ENCODE data around the gene RNF41. TPM values are rescaled to one million over a fixed set of nuclear protein-coding genes. Genes with fewer than 3 reads are reported as not detected.

Gene RNF41
- total and polyA plus RNA-seq, 4 donors, result 18.1 to 54.6 (median 45.1) TPM

- Histone ChIP-seq H3K9me3 (ENCODE audit: control insufficient read depth in 4 of 4, insufficient read depth in 3 of 4, low read length in 3 of 4) (no peaks in the 10 kb centered on the region), H3K36me3 (ENCODE audit: control insufficient read depth in 4 of 4, insufficient read depth in 4 of 4, low read length in 4 of 4) (peaks cover 0 to 4% (median 2%) of the 10 kb centered on the region in 4 donors), H3K4me3 (no peak overlapping the region), H3K9ac (ENCODE audit: insufficient read depth in 1 of 2, low read length in 2 of 2) (peak overlapping the region; percentile 40 to 86), H3K27me3 (ENCODE audit: control insufficient read depth in 3 of 3, insufficient read depth in 3 of 3, low read length in 2 of 3) (no peaks in the 10 kb centered on the region), H3K27ac (ENCODE audit: low read depth in 1 of 2, low read length in 1 of 2) (peak overlapping the region; percentile 77 to 87), H3K4me1 (ENCODE audit: control insufficient read depth in 5 of 5, insufficient read depth in 5 of 5, low read length in 5 of 5) (peaks cover 0 to 22% (median 5%) of the 10 kb centered on the region in 5 donors)
- TF ChIP-seq, protein P1, sequence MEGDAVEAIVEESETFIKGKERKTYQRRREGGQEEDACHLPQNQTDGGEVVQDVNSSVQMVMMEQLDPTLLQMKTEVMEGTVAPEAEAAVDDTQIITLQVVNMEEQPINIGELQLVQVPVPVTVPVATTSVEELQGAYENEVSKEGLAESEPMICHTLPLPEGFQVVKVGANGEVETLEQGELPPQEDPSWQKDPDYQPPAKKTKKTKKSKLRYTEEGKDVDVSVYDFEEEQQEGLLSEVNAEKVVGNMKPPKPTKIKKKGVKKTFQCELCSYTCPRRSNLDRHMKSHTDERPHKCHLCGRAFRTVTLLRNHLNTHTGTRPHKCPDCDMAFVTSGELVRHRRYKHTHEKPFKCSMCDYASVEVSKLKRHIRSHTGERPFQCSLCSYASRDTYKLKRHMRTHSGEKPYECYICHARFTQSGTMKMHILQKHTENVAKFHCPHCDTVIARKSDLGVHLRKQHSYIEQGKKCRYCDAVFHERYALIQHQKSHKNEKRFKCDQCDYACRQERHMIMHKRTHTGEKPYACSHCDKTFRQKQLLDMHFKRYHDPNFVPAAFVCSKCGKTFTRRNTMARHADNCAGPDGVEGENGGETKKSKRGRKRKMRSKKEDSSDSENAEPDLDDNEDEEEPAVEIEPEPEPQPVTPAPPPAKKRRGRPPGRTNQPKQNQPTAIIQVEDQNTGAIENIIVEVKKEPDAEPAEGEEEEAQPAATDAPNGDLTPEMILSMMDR (IDR thresholded peaks at IDR 0.05; ENCODE audit: control extremely low read depth, extremely low read depth), result no peak
- ATAC-seq (ENCODE audit: insufficient read depth, low FRiP score), result no peak
- peak; percentile 16 to 35 (median 19) for DNase-seq
- WGBS, 2 donors, result 19 to 27% methylated on average over 9 of the region's 9 CpGs
Observed at GRCh38 chr12:56190695-56191155, 31.0 kb downstream of the RNF41 start.

GRCh38 chr12:56189918-56190694, 31.6 kb downstream of the RNF41 start:
- peak overlapping the region; percentile 77 to 86 for H3K9ac ChIP-seq (ENCODE audit: insufficient read depth in 1 of 2, low read length in 2 of 2)
- H3K4me3 ChIP-seq, result peak overlapping the region; percentile 78
- H3K27ac ChIP-seq (ENCODE audit: low read depth in 1 of 2, low read length in 1 of 2), result peak overlapping the region; percentile 77 to 87
- TF ChIP-seq, protein P1 (IDR thresholded peaks at IDR 0.05; ENCODE audit: control extremely low read depth, extremely low read depth), result no peak
- peak; percentile 75 for ATAC-seq (ENCODE audit: insufficient read depth, low FRiP score)
- no peaks in the 10 kb centered on the region for H3K9me3 ChIP-seq (ENCODE audit: control insufficient read depth in 4 of 4, insufficient read depth in 3 of 4, low read length in 3 of 4)
- peaks cover 0 to 10% (median 3%) of the 10 kb centered on the region in 4 donors for H3K36me3 ChIP-seq (ENCODE audit: control insufficient read depth in 4 of 4, insufficient read depth in 4 of 4, low read length in 4 of 4)
- peak; percentile 94 to 96 (median 95) for DNase-seq
- peaks cover 0 to 22% (median 5%) of the 10 kb centered on the region in 5 donors for H3K4me1 ChIP-seq (ENCODE audit: control insufficient read depth in 5 of 5, insufficient read depth in 5 of 5, low read length in 5 of 5)
- no peaks in the 10 kb centered on the region for H3K27me3 ChIP-seq (ENCODE audit: control insufficient read depth in 3 of 3, insufficient read depth in 3 of 3, low read length in 2 of 3)
- WGBS, 2 donors, result 1% methylated on average over 42 of the region's 42 CpGs

DNA sequence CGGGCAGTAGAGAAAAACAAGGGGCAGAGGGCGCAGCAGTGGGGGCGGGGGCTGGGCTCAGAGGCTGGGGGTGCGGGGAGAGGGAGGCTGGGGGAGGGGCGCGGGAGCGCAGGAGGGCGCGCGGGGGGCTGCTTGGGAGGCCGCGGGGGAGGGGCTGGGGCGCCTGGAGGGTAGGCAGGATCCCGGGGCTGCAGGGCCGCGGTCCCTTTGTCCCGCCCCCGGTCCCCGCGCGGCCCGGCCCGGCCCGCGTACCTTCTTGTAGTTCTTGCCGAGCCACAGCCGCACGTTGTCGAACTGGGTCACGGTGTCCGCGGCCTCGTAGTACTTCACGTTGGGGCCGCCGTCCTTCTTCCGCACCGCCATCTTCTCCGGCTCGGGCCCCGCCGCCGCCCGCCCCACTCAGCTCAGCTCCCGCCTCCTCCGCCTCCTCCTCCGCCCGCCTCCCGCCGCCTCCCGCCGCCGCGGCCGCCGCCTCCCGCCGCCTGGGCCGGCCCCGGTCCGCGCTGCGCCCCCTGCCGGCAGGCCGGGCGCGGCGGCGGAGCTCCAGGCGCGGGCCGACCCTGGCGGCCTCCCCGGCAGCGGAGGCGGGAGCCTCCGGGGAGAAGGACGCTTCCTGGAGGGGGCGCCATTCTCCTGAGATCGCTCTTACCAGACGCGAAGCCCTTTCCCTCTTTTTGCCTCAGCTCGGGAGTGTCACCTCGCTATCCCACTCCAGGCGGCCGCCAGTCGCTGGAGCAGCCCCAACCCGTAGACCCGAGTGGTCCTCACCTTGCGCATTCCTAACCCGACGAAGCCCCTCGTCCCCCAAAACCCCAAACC, 32.4 kb downstream of the RNF41 start, which contains the start of gene SMARCC2:
TSS of gene SMARCC2 (minus strand) at position 385 of the 819 bp plus-strand sequence. CDS start at position 363, 22 bp downstream.
- DNase-seq (peak; percentile 88 to 92 (median 92)), ATAC-seq (ENCODE audit: insufficient read depth, low FRiP score) (peak; percentile 88)
- Histone ChIP-seq H3K9me3 (ENCODE audit: control insufficient read depth in 4 of 4, insufficient read depth in 3 of 4, low read length in 3 of 4) (no peaks in the 10 kb centered on the region), H3K27ac (ENCODE audit: low read depth in 1 of 2, low read length in 1 of 2) (peak within 1 kb of the TSS; percentile 80 to 93), H3K4me3 (peak within 1 kb of the TSS; percentile 78), H3K36me3 (ENCODE audit: control insufficient read depth in 4 of 4, insufficient read depth in 4 of 4, low read length in 4 of 4) (peaks cover 3 to 16% (median 7%) of the 10 kb centered on the region in 4 donors), H3K27me3 (ENCODE audit: control insufficient read depth in 3 of 3, insufficient read depth in 3 of 3, low read length in 2 of 3) (no peaks in the 10 kb centered on the region), H3K9ac (ENCODE audit: insufficient read depth in 1 of 2, low read length in 2 of 2) (peak within 1 kb of the TSS; percentile 77 to 86), H3K4me1 (ENCODE audit: control insufficient read depth in 5 of 5, insufficient read depth in 5 of 5, low read length in 5 of 5) (peaks cover 0 to 22% (median 5%) of the 10 kb centered on the region in 5 donors)
- 1% methylated on average over 67 to 93 of the region's 93 CpGs for WGBS, 2 donors
- TF ChIP-seq, protein P1 (IDR thresholded peaks at IDR 0.05; ENCODE audit: control extremely low read depth, extremely low read depth), result peak; percentile 84

Data from lung (tissue), 12 donors.